ENCODE data around the gene TTF1.

Gene TTF1

DNA sequence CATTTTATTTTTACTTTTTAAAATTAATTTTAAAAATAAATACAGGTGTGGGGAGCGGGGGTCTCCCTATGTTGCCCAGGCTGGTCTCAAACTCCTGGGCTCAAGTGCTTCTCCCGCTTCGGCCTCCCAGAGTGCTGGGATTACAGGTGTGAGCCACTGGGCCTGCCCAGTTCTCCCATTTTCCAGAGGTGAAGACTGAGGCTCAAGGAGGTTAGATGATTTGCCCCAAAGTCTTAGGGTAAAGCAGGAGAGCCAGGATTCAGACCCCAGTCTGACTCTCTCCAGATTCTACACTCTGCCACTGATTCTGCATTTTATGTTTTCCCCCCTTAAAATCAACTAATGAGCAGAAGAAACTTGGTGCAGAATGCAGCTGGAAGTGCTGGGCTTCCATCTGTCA lies 40.2 kb upstream of the TTF1 start:
- peaks cover 60% of the 10 kb centered on the region for H3K27me3 Mint-ChIP-seq (ENCODE audit: low read depth, poor library complexity)
- no peaks in the 10 kb centered on the region for H3K9me3 Mint-ChIP-seq
- H3K4me1 Mint-ChIP-seq, result peaks cover under 1% of the 10 kb centered on the region
- no peak for DNase-seq
- TF ChIP-seq, protein P1, sequence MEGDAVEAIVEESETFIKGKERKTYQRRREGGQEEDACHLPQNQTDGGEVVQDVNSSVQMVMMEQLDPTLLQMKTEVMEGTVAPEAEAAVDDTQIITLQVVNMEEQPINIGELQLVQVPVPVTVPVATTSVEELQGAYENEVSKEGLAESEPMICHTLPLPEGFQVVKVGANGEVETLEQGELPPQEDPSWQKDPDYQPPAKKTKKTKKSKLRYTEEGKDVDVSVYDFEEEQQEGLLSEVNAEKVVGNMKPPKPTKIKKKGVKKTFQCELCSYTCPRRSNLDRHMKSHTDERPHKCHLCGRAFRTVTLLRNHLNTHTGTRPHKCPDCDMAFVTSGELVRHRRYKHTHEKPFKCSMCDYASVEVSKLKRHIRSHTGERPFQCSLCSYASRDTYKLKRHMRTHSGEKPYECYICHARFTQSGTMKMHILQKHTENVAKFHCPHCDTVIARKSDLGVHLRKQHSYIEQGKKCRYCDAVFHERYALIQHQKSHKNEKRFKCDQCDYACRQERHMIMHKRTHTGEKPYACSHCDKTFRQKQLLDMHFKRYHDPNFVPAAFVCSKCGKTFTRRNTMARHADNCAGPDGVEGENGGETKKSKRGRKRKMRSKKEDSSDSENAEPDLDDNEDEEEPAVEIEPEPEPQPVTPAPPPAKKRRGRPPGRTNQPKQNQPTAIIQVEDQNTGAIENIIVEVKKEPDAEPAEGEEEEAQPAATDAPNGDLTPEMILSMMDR (IDR thresholded peaks at IDR 0.05), result no peak
- H3K4me3 Mint-ChIP-seq, result no peak overlapping the region
- no peaks in the 10 kb centered on the region for H3K36me3 Mint-ChIP-seq (ENCODE audit: low read depth)
- no peak overlapping the region for H3K27ac Mint-ChIP-seq

DNA sequence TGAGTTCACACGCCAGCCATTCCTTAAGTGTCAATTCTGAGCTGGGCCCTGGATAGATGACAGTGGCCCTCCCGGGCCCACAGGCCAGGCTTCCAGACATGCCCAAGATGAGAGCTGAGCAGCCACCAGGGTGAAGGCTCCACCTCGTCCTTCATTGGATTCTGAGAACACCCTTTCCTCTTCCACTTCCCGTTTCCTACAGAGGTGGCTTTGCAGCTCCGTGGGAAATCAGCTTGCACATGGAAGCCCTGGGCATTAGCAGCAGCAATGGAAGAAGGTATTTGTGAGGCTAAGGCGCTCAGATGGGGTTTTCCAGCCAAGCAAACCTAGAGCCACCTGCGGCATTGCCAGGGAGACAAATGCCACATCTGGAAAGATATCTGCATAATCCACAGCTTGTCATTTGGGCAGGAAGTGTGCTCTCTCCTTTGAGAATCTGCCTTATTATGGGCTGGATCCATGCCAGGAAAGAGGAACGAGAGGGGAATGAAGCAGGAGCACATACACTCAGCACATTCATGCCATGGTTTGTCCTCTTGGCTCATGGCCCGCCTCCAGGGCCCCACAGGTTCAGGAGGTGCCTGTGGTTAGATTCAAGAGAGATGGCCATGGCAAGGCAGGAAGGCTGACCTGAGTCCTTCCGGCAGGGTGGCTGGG lies 37.4 kb upstream of the TTF1 start:
- H3K27me3 Mint-ChIP-seq (ENCODE audit: low read depth, poor library complexity), result peaks cover 59% of the 10 kb centered on the region
- no peak for DNase-seq

DNA sequence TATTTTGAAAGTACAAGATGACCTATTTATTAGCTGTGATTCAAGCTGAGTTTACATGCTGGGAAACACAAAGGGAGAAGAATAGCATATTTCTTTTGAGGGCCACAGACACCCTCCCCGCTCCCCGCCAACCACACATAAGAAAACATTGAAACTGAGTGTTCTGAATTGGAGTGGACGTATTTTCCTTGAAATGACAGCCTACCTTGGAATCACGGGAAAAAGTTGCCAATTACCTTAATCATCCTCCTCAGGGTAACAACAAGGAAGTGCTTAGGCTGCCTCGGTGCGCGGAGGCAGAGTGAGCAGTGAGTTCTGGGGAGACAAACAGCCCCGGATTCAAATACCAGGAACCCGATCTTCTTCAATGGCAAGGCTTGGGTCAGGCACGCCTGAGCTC lies 34.8 kb upstream of the TTF1 start:
- Mint-ChIP-seq H3K27ac (no peak overlapping the region), H3K36me3 (ENCODE audit: low read depth) (no peaks in the 10 kb centered on the region)
- no peak for DNase-seq

More for the DNA sequence above, 37.4 kb upstream of the TTF1 start:
- Mint-ChIP-seq H3K4me1 (peaks cover 13% of the 10 kb centered on the region), H3K27ac (no peak overlapping the region), H3K4me3 (no peak overlapping the region), H3K36me3 (ENCODE audit: low read depth) (no peaks in the 10 kb centered on the region), H3K9me3 (no peaks in the 10 kb centered on the region)
- TF ChIP-seq, protein P1 (IDR thresholded peaks at IDR 0.05), result no peak

DNA sequence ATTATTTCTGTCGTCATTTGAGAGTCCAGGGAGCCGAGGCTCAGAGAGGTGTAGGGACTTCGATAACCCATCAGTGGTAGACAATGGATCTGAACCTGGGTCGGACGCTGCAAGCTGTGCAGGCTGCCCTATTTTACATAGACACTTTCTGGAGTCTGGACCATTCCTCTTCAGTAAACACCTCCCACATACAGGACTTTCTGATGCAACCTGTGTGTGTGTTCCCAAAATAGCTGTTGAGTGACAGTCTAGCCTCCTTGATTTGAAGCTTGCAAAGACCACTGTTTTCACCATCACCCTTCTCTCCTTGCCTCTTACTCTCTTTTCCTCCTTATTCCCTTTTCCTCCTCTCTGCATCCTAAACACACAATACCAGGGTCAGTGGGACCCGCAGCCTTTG lies 34.1 kb upstream of the TTF1 start:
- Mint-ChIP-seq H3K27ac (no peak overlapping the region), H3K9me3 (no peaks in the 10 kb centered on the region), H3K4me3 (no peak overlapping the region), H3K27me3 (ENCODE audit: low read depth, poor library complexity) (peaks cover 64% of the 10 kb centered on the region), H3K4me1 (peaks cover 18% of the 10 kb centered on the region), H3K36me3 (ENCODE audit: low read depth) (no peaks in the 10 kb centered on the region)
- DNase-seq, result no peak
- TF ChIP-seq, protein P1 (IDR thresholded peaks at IDR 0.05), result no peak

More for the DNA sequence above, 34.8 kb upstream of the TTF1 start:
- Mint-ChIP-seq H3K9me3 (no peaks in the 10 kb centered on the region), H3K4me3 (no peak overlapping the region), H3K4me1 (peaks cover 18% of the 10 kb centered on the region), H3K27me3 (ENCODE audit: low read depth, poor library complexity) (peaks cover 61% of the 10 kb centered on the region)
- TF ChIP-seq, protein P1 (IDR thresholded peaks at IDR 0.05), result no peak

DNA sequence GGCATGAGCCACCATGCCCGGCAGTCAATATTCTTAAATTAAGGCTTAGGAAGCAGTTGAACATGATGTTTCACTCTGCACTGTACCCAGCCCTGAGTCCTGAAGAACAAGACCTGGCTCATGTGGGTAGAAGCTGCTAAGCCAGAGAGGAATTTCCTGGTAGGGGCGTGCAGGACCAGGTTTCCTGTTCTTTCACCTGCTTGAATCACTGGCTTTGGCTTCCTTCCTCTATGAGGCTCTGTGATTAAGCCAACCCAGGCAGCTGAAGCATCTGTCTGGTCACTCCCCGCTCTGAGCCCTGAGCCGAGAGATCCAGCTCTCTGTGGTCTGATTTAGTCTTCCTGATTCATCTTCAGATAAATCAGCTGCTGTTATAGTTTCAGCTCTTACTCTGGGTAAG lies 32.5 kb upstream of the TTF1 start:
- Mint-ChIP-seq H3K9me3 (no peaks in the 10 kb centered on the region), H3K36me3 (ENCODE audit: low read depth) (no peaks in the 10 kb centered on the region), H3K27ac (no peak overlapping the region), H3K4me3 (no peak overlapping the region), H3K4me1 (peaks cover 29% of the 10 kb centered on the region), H3K27me3 (ENCODE audit: low read depth, poor library complexity) (peaks cover 64% of the 10 kb centered on the region)
- no peak for DNase-seq
- TF ChIP-seq, protein P1 (IDR thresholded peaks at IDR 0.05), result no peak

DNA sequence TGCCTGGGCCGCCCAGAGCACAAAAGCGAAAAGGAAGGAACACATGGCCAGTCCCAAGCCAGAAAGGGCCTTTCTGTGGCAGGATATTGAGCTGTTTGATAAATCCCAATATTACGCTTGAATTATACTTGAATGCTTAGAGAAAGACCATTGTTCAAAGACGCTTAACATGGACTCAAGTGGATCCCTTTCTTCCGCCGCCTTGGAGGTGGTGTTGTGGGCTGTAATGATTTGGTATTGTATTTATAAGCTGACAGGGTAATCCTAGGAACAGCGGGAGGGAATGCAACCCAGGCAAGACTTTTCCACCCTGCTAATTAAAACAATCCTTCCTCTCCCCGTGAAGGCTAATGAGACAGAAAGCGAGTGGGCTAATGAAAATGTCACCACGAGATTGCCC lies 28.2 kb upstream of the TTF1 start:
- TF ChIP-seq, protein P1 (IDR thresholded peaks at IDR 0.05), result no peak
- H3K4me1 Mint-ChIP-seq, result peaks cover 16% of the 10 kb centered on the region
- peaks cover 11% of the 10 kb centered on the region for H3K9me3 Mint-ChIP-seq
- H3K27ac Mint-ChIP-seq, result no peak overlapping the region
- H3K4me3 Mint-ChIP-seq, result no peak overlapping the region
- H3K36me3 Mint-ChIP-seq (ENCODE audit: low read depth), result no peaks in the 10 kb centered on the region
- peaks cover 74% of the 10 kb centered on the region for H3K27me3 Mint-ChIP-seq (ENCODE audit: low read depth, poor library complexity)
- DNase-seq, result no peak
